ENCODE measurements around the gene MBLAC1. TPM values are rescaled to one million over a fixed set of nuclear protein-coding genes. Genes with fewer than 3 reads are reported as not detected.

Gene MBLAC1
- total and polyA plus RNA-seq, 9 of the 15 experiments (the other 6 are each of a cell fraction or from before 2014, with no cell fraction given) = 0.03 to 3.1 (median 0.52) TPM

DNA sequence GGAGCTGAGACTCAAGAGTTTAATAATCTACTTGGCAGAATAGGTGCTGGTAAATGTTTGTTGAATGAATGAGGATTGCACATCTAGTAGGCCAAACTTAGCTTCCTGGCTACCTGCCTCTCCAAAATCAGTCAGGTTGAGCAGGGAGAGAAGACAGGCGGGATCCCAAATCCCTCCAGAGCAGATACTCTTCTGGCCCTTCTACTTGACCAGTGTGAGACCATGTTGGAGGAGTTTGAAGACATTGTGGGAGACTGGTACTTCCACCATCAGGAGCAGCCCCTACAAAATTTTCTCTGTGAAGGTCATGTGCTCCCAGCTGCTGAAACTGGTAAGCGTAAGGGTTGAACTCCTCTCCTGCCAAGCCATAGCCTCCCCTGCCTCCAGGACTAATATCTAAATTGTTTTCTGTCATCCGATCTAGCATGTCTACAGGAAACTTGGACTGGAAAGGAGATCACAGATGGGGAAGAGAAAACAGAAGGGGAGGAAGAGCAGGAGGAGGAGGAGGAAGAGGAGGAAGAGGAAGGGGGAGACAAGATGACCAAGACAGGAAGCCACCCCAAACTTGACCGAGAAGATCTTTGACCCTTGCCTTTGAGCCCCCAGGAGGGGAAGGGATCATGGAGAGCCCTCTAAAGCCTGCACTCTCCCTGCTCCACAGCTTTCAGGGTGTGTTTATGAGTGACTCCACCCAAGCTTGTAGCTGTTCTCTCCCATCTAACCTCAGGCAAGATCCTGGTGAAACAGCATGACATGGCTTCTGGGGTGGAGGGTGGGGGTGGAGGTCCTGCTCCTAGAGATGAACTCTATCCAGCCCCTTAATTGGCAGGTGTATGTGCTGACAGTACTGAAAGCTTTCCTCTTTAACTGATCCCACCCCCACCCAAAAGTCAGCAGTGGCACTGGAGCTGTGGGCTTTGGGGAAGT, 2.2 kb upstream of the MBLAC1 start (continued):
- TF ChIP-seq, protein P1, sequence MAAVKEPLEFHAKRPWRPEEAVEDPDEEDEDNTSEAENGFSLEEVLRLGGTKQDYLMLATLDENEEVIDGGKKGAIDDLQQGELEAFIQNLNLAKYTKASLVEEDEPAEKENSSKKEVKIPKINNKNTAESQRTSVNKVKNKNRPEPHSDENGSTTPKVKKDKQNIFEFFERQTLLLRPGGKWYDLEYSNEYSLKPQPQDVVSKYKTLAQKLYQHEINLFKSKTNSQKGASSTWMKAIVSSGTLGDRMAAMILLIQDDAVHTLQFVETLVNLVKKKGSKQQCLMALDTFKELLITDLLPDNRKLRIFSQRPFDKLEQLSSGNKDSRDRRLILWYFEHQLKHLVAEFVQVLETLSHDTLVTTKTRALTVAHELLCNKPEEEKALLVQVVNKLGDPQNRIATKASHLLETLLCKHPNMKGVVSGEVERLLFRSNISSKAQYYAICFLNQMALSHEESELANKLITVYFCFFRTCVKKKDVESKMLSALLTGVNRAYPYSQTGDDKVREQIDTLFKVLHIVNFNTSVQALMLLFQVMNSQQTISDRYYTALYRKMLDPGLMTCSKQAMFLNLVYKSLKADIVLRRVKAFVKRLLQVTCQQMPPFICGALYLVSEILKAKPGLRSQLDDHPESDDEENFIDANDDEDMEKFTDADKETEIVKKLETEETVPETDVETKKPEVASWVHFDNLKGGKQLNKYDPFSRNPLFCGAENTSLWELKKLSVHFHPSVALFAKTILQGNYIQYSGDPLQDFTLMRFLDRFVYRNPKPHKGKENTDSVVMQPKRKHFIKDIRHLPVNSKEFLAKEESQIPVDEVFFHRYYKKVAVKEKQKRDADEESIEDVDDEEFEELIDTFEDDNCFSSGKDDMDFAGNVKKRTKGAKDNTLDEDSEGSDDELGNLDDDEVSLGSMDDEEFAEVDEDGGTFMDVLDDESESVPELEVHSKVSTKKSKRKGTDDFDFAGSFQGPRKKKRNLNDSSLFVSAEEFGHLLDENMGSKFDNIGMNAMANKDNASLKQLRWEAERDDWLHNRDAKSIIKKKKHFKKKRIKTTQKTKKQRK (IDR thresholded peaks at IDR 0.05; ENCODE audit: borderline replicate concordance, low read depth, low read length) = no peak
- TF ChIP-seq HEY1 (CRISPR knock-in tag; IDR thresholded peaks at IDR 0.05; ENCODE audit: borderline replicate concordance) (no peak), HNRNPLL (IDR thresholded peaks at IDR 0.05; ENCODE audit: low read depth, low read length, poor library complexity, severe bottlenecking) (no peak), NCOR1 (IDR thresholded peaks at IDR 0.05) (0 out of 2 replicates have a peak, but pooled peaks have one; percentile 15), PYGO2 (tag; IDR thresholded peaks at IDR 0.05) (0 out of 2 replicates have a peak, but pooled peaks have one; percentile 31), ZFP30 (CRISPR knock-in tag; IDR thresholded peaks at IDR 0.05; ENCODE audit: borderline replicate concordance) (no peak), SMAD1 (IDR thresholded peaks at IDR 0.05; ENCODE audit: low read depth, low read length, partially characterized antibody) (no peak), GATA2 (CRISPR knock-in tag; IDR thresholded peaks at IDR 0.05) (no peak), SP1 (CRISPR knock-in tag; IDR thresholded peaks at IDR 0.05) (no peak), CBX3 (IDR thresholded peaks at IDR 0.05; ENCODE audit: borderline replicate concordance in 1 of 2, low read length in 2 of 2) (no peak), CBX8 (IDR thresholded peaks at IDR 0.05; ENCODE audit: borderline replicate concordance, extremely low read depth, low read depth, low read length, poor library complexity, severe bottlenecking) (no peak), EP300 (IDR thresholded peaks at IDR 0.05; ENCODE audit: low read length) (no peak), IRF2 (CRISPR knock-in tag; IDR thresholded peaks at IDR 0.05) (no peak)
- TF ChIP-seq, protein P2, sequence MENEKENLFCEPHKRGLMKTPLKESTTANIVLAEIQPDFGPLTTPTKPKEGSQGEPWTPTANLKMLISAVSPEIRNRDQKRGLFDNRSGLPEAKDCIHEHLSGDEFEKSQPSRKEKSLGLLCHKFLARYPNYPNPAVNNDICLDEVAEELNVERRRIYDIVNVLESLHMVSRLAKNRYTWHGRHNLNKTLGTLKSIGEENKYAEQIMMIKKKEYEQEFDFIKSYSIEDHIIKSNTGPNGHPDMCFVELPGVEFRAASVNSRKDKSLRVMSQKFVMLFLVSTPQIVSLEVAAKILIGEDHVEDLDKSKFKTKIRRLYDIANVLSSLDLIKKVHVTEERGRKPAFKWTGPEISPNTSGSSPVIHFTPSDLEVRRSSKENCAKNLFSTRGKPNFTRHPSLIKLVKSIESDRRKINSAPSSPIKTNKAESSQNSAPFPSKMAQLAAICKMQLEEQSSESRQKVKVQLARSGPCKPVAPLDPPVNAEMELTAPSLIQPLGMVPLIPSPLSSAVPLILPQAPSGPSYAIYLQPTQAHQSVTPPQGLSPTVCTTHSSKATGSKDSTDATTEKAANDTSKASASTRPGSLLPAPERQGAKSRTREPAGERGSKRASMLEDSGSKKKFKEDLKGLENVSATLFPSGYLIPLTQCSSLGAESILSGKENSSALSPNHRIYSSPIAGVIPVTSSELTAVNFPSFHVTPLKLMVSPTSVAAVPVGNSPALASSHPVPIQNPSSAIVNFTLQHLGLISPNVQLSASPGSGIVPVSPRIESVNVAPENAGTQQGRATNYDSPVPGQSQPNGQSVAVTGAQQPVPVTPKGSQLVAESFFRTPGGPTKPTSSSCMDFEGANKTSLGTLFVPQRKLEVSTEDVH (IDR thresholded peaks at IDR 0.05; ENCODE audit: low read depth, partially characterized antibody) = no peak
- TF ChIP-seq, protein P3, sequence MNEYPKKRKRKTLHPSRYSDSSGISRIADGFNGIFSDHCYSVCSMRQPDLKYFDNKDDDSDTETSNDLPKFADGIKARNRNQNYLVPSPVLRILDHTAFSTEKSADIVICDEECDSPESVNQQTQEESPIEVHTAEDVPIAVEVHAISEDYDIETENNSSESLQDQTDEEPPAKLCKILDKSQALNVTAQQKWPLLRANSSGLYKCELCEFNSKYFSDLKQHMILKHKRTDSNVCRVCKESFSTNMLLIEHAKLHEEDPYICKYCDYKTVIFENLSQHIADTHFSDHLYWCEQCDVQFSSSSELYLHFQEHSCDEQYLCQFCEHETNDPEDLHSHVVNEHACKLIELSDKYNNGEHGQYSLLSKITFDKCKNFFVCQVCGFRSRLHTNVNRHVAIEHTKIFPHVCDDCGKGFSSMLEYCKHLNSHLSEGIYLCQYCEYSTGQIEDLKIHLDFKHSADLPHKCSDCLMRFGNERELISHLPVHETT (CRISPR knock-in tag; conservative IDR thresholded peaks at IDR 0.05 in 1 of 2, IDR thresholded peaks at IDR 0.05 in 1 of 2) = no peak
- TF ChIP-seq, protein P4, sequence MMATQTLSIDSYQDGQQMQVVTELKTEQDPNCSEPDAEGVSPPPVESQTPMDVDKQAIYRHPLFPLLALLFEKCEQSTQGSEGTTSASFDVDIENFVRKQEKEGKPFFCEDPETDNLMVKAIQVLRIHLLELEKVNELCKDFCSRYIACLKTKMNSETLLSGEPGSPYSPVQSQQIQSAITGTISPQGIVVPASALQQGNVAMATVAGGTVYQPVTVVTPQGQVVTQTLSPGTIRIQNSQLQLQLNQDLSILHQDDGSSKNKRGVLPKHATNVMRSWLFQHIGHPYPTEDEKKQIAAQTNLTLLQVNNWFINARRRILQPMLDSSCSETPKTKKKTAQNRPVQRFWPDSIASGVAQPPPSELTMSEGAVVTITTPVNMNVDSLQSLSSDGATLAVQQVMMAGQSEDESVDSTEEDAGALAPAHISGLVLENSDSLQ (IDR thresholded peaks at IDR 0.05) = peak; percentile 50
